ENCODE results near the gene LILRA2. TPM values are rescaled to one million over a fixed set of nuclear protein-coding genes. Genes with fewer than 3 reads are reported as not detected.

The LILRA2 gene
- total RNA-seq, 4 donors from 2014 or later = 1.7 to 5.4 (median 4.3) TPM

DNA sequence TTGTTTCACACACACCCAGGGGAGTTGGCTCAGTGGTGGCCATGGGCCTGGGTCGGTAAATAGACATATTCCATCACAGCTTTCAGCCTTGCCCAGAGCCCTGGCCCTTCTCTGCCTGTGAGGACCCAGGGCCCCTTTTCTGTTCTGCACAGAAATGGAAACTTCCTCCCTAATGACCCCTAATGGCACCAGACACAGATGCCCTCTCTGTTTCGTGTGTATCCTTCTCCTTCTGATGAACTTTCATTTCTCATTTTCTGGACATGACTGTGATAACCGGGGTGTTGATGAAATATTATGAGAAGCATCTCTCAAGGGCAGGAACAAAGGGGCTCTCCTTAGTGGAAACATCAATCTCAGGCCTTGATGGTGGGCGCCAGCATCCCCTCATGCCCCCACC is 32.6 kb downstream of the LILRA2 start:
- Histone ChIP-seq H3K4me3 (no peak overlapping the region), H3K27ac (no peak overlapping the region), H3K9me3 (peaks cover 0 to 58% (median 0%) of the 10 kb centered on the region in 4 donors), H3K27me3 (no peaks in the 10 kb centered on the region), H3K36me3 (no peaks in the 10 kb centered on the region), H3K4me1 (no peaks in the 10 kb centered on the region)
- TF ChIP-seq EP300 (IDR thresholded peaks at IDR 0.05) (no peak), POLR2A (IDR thresholded peaks at IDR 0.05) (no peak)
- TF ChIP-seq, protein P1, sequence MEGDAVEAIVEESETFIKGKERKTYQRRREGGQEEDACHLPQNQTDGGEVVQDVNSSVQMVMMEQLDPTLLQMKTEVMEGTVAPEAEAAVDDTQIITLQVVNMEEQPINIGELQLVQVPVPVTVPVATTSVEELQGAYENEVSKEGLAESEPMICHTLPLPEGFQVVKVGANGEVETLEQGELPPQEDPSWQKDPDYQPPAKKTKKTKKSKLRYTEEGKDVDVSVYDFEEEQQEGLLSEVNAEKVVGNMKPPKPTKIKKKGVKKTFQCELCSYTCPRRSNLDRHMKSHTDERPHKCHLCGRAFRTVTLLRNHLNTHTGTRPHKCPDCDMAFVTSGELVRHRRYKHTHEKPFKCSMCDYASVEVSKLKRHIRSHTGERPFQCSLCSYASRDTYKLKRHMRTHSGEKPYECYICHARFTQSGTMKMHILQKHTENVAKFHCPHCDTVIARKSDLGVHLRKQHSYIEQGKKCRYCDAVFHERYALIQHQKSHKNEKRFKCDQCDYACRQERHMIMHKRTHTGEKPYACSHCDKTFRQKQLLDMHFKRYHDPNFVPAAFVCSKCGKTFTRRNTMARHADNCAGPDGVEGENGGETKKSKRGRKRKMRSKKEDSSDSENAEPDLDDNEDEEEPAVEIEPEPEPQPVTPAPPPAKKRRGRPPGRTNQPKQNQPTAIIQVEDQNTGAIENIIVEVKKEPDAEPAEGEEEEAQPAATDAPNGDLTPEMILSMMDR (IDR thresholded peaks at IDR 0.05) = no peak
- no peak for DNase-seq (ENCODE audit: low spot score in 2 of 2)
- WGBS, 2 donors = 48 to 62% methylated on average over 4 of the region's 4 CpGs

DNA sequence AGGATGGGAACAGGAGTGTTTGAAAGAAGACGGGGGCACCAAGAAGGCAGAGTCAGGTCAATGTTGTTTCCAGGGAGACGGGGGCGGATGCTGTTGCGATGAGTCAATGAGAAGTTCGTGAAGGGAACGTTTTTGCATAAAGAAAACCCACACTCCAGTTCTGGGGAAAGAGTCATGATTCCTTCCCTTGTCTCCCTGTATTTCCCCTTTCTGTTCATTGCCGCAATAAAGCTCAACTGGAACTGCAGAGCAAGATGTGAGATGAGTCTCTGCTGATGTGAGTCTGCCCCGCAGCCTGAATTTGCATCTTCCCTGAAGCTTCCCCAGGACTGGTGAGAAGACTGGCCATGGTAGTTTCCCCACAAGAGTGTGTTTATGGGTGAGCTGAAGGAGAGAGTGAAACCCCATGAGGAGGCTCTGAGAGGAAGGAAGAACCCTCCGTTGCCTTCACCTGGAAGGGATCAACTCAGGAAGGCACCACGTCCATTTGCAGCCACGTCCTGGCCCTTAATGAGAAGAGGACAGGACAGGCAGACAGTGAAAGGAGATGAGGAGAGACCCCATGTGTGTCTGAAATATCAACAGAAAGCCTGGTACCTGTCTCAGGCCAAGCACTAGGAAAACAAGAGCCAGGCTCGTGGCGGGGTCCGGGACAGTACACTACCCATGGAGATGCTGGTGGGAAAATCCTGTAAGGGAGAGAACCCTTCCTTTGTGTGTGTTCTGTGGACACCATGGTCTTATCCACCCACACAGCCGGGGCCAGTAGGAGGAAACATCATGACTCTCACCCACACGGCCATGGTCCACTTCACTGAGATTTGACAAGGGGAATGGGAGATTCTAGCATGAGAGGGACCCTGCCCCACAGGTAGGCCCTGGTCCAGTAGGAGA is 33.5 kb downstream of the LILRA2 start:
- Histone ChIP-seq H3K36me3 (no peaks in the 10 kb centered on the region), H3K4me3 (no peak overlapping the region), H3K9me3 (peaks cover 0 to 58% (median 0%) of the 10 kb centered on the region in 4 donors), H3K27me3 (no peaks in the 10 kb centered on the region), H3K27ac (no peak overlapping the region), H3K4me1 (no peaks in the 10 kb centered on the region)
- WGBS, 2 donors = 68 to 69% methylated on average over 16 of the region's 16 CpGs
- DNase-seq (ENCODE audit: low spot score in 2 of 2) = no peak
- TF ChIP-seq EP300 (IDR thresholded peaks at IDR 0.05) (no peak), POLR2A (IDR thresholded peaks at IDR 0.05) (no peak)
- TF ChIP-seq, protein P1 (IDR thresholded peaks at IDR 0.05) = no peak

DNA sequence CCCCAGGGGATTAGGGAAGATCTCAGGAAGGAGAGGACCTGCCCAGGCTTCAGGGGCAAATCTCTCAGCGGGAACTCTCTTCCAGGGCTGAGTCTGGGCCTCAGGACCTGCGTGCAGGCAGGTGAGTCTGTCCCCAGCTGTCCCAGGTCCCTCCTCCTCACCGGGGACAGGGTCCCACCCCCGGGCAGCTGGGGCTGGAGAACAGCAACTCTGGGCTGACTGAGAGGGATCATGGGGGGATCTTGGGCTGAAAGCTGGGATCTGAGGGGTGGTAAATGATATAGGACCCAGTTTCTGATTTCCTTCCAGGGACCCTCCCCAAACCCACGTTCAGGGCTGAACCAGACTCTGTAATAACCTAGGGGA is 34.2 kb downstream of the LILRA2 start:
- WGBS, 2 donors = 72 to 74% methylated on average over 5 of the region's 5 CpGs

DNA sequence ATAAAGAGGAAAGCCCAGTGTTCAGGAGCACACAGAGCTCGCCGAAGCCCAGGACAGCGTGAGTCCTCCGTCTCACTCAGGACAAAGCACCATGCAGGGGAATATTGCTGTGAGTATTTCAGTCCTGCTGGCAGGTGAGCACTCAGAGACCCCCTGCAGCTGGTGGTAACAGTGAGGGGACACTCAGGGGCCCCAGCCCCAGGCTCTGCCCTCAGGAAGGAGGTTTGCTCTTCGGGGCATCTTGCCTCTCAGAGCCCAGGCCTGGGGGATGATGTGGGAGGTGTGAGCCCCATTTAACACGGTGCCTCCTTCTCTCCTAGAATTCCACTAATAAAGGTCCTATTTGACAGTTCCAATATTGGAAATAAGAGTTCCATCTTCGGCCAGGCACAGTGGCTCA is 34.6 kb downstream of the LILRA2 start:
- DNase-seq (ENCODE audit: low spot score in 2 of 2) = no peak
- Histone ChIP-seq H3K27ac (no peak overlapping the region), H3K9me3 (peaks cover 0 to 58% (median 0%) of the 10 kb centered on the region in 4 donors), H3K36me3 (no peaks in the 10 kb centered on the region), H3K27me3 (no peaks in the 10 kb centered on the region), H3K4me1 (no peaks in the 10 kb centered on the region), H3K4me3 (no peak overlapping the region)
- TF ChIP-seq POLR2A (IDR thresholded peaks at IDR 0.05) = no peak
- TF ChIP-seq EP300 (IDR thresholded peaks at IDR 0.05) = no peak
- TF ChIP-seq, protein P1 (IDR thresholded peaks at IDR 0.05) = no peak
- 71 to 90% methylated on average over 5 to 7 of the region's 7 CpGs for WGBS, 2 donors

More for the DNA sequence above, 34.2 kb downstream of the LILRA2 start:
- Histone ChIP-seq H3K27me3 (no peaks in the 10 kb centered on the region), H3K9me3 (peaks cover 0 to 58% (median 0%) of the 10 kb centered on the region in 4 donors), H3K4me3 (no peak overlapping the region), H3K4me1 (no peaks in the 10 kb centered on the region), H3K36me3 (no peaks in the 10 kb centered on the region), H3K27ac (no peak overlapping the region)
- DNase-seq (ENCODE audit: low spot score in 2 of 2) = no peak
- TF ChIP-seq, protein P1 (IDR thresholded peaks at IDR 0.05) = no peak
- TF ChIP-seq EP300 (IDR thresholded peaks at IDR 0.05) (no peak), POLR2A (IDR thresholded peaks at IDR 0.05) (no peak)

DNA sequence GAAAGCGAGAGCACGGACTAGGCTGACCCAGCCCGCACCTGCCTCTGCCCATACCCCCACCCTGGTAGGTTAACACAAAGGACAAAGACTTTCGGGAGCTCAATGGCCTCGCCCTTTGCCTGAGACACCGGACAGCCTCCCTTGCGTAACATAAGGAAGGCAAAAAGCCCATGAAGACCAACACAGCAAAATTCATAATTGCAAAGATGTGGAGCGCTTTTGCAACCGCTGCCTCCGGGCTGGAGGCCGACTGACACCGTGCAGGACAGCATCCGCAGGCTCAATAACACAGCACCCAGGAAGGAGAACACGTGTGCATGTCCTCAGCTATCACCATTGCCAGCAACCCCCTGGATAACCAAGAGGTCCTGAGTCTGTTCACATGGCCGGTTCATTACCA is 35.2 kb downstream of the LILRA2 start:
- Histone ChIP-seq H3K4me3 (no peak overlapping the region), H3K4me1 (no peaks in the 10 kb centered on the region), H3K27me3 (no peaks in the 10 kb centered on the region), H3K27ac (no peak overlapping the region), H3K36me3 (no peaks in the 10 kb centered on the region), H3K9me3 (peaks cover 0 to 58% (median 0%) of the 10 kb centered on the region in 4 donors)
- 89 to 92% methylated on average over 15 of the region's 15 CpGs for WGBS, 2 donors
- TF ChIP-seq, protein P1 (IDR thresholded peaks at IDR 0.05) = no peak
- TF ChIP-seq EP300 (IDR thresholded peaks at IDR 0.05) (no peak), POLR2A (IDR thresholded peaks at IDR 0.05) (no peak)
- no peak for DNase-seq (ENCODE audit: low spot score in 2 of 2)

All from tibial nerve (tissue), 4 donors.